ENCODE measurements around the gene SUSD6.

GRCh38 chr14:69582212-69582611 lies 29.2 kb upstream of the SUSD6 start:
- TF ChIP-seq CTCF (IDR thresholded peaks at IDR 0.05; ENCODE audit: low read length), result no peak
- no peak for TF ChIP-seq EZH2 (optimal IDR thresholded peaks at IDR 0.05; ENCODE audit: low read depth, low read length)
- no peak for TF ChIP-seq EZH2phosphoT487 (IDR thresholded peaks at IDR 0.05; ENCODE audit: low read length)

All from MM.1S (cell line).